Brain microvascular endothelial cell (primary cell): ENCODE data around the gene ATF2.
A peak's percentile ranks its signal among the peaks of the same experiment; 100 is the strongest.

Experiments used
- DNase-seq: peaks from one replicate; pipeline ENCODE4 v3.0.0-alpha.2; 2020
- H3K27ac ChIP-seq: fragments of 250-450 bp; sonication (Bioruptor Pico); 2 replicates; pipeline ENCODE4 v1.5.1; 2020; ENCODE audit warnings: mild to moderate bottlenecking, moderate library complexity
- H3K27me3 ChIP-seq: fragments of 250-450 bp; sonication (Bioruptor Pico); replicated peaks from 2 replicates; pipeline ENCODE4 v1.5.1; 2020; ENCODE audit warnings: mild to moderate bottlenecking
- H3K36me3 ChIP-seq: fragments of 250-450 bp; sonication (Bioruptor Pico); replicated peaks from 2 replicates; pipeline ENCODE4 v1.5.1; 2020; ENCODE audit warnings: mild to moderate bottlenecking
- H3K4me3 ChIP-seq: 2 replicates; pipeline ENCODE4 v1.5.1; 2011; ENCODE audit warnings: low read depth, mild to moderate bottlenecking, control low read depth, low read length, moderate library complexity
- CTCF ChIP-seq: IDR thresholded peaks from 2 replicates; pipeline ENCODE4 v1.5.1; 2011; ENCODE audit warnings: low read depth, mild to moderate bottlenecking, moderate library complexity, low read length, control low read depth, inconsistent platforms; ENCODE audit errors: missing control alignments
- in situ Hi-C: cut with HindIII; loops from 2 replicates; pipeline ENCODE4 v1.10.0; 2017; ENCODE audit warnings: low sequenced_read_pairs, low pct_ligation_motif_present

ATF2 gene

DNA sequence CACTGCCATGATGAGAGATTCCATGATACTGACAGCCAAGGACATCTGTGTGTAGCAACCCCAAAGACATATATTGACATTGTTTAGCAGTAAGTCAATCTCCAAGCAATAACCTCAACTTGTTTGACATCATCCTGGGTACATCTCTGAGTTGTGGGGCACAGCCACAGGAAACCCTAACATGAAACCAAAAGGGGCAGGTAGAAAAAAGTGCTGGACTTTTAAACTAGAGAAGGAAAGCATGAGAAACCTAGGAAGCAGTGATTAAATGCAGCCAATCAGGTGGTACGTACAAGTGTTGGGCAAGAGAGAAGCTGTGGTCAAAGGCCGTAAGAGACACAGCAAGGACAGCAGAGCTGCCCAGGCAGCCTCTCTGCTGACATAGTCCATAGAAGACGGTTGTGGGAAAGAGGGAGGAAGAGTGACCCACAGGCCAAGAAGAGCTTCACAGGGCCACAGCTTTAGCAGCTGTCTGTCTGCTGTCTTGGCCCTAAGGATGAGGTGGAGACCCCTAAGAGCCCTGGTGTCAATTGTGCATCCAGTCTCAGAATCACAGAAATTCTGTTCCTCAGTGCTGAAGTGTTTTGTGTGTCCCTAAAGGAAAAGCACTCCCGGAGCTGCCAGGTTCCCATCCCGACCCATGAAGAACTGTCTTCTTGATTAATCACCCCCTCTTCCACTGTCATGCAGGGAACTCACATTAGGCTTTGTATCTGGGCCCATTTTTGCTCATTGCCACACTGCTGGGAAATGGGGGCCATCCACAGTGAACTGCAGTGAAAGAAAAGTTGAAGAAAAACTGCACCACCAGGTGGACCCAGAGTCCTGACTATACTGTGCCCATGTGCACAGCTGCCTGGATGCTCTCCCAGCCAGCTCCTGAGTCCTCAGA lies 137.4 kb downstream of the ATF2 start:
- DNase-seq = peak; percentile 60
- Histone ChIP-seq H3K27me3 (no peaks in the 10 kb centered on the region), H3K4me3 (no peak overlapping the region), H3K36me3 (no peaks in the 10 kb centered on the region), H3K27ac (no peak overlapping the region)
- peak; percentile 69 for TF ChIP-seq CTCF
- in situ Hi-C loops = no loop called here

- TF ChIP-seq CTCF = no peak
- in situ Hi-C loops = no loop called here
- H3K4me3 ChIP-seq = no peak overlapping the region
- no peaks in the 10 kb centered on the region for H3K36me3 ChIP-seq
- H3K27me3 ChIP-seq = no peaks in the 10 kb centered on the region
- no peak for DNase-seq
- no peak overlapping the region for H3K27ac ChIP-seq
These were observed 140.2 kb downstream of the ATF2 start for GRCh38 chr2:175027755-175028154.

- in situ Hi-C loops = no loop called here
- Histone ChIP-seq H3K36me3 (no peaks in the 10 kb centered on the region), H3K27ac (no peak overlapping the region), H3K4me3 (no peak overlapping the region), H3K27me3 (no peaks in the 10 kb centered on the region)
- no peak for DNase-seq
- TF ChIP-seq CTCF = no peak
These were observed 141.6 kb downstream of the ATF2 start for GRCh38 chr2:175026385-175026784.

GRCh38 chr2:175025946-175026345 lies 142.1 kb downstream of the ATF2 start:
- Histone ChIP-seq H3K4me3 (no peak overlapping the region), H3K36me3 (no peaks in the 10 kb centered on the region), H3K27ac (no peak overlapping the region), H3K27me3 (no peaks in the 10 kb centered on the region)
- in situ Hi-C loops = no loop called here
- DNase-seq = no peak
- TF ChIP-seq CTCF = no peak

DNA sequence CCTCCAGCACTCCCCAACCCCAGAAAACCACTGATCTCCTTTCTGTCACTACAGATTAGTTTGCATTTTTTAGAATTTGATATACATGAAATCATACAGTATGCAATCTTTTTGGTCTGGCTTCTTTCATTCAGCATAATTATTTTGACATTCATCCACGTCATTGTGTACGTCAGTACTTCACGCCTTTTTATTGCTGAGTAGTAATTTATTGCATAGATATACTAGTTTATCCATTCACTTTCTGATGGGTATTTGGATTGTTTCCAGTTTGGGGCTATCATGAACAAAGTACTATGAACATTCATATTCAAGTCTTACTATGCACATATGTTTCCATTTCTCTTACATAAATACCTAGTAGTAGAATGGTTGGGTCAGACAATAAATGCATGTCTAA lies 142.8 kb downstream of the ATF2 start:
- Histone ChIP-seq H3K4me3 (no peak overlapping the region), H3K27ac (no peak overlapping the region), H3K36me3 (no peaks in the 10 kb centered on the region), H3K27me3 (no peaks in the 10 kb centered on the region)
- in situ Hi-C loops = no loop called here
- no peak for TF ChIP-seq CTCF
- DNase-seq = no peak

DNA sequence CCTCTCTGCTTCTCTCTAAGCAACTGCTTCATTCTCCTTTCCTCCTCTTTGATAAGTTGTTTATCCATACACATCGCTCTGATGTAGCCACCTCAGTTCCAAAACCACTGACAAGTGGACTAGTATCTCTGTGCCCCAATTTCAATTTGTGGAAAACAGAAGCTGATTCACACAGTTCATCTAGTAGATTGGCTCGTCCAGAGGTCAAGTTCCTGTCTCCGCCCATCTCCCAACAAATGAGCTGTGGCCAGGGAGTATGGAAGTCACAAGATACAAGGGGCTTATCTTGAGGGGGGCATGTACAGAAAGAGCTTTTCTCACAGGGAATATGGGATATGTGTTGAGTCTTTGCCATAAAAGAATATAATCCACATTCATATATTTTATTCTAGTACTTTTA lies 145.1 kb downstream of the ATF2 start:
- H3K27ac ChIP-seq = no peak overlapping the region
- no peak overlapping the region for H3K4me3 ChIP-seq
- H3K27me3 ChIP-seq = no peaks in the 10 kb centered on the region
- TF ChIP-seq CTCF = no peak
- no peak for DNase-seq
- in situ Hi-C loops = no loop called here
- no peaks in the 10 kb centered on the region for H3K36me3 ChIP-seq
